Vagina (tissue), 2 donors: ENCODE measurements around the gene HM13.

Source experiments
- POLR2AphosphoS5 ChIP-seq, 2 donors: sonication (generic); formaldehyde crosslinking; IDR thresholded peaks; one replicate each; pipeline ENCODE4 v1.9.0; 2017; ENCODE audit warnings: antibody characterized with exemption in 2 of 2, mild to moderate bottlenecking in 2 of 2, low read depth in 1 of 2; ENCODE audit not compliant: insufficient read depth in 1 of 2
- TF ChIP-seq, protein P1 (sequence below), 3 experiments: fragments of 450-650 bp in 2 of 3; fragments of 200-600 bp in 1 of 3; sonication (generic) in 1 of 3; IDR thresholded peaks; one replicate each; pipeline ENCODE4 v1.5.1; 2017 to 2019; ENCODE audit warnings: antibody characterized with exemption in 3 of 3, mild to moderate bottlenecking in 2 of 3, moderate library complexity in 2 of 3

DNA sequence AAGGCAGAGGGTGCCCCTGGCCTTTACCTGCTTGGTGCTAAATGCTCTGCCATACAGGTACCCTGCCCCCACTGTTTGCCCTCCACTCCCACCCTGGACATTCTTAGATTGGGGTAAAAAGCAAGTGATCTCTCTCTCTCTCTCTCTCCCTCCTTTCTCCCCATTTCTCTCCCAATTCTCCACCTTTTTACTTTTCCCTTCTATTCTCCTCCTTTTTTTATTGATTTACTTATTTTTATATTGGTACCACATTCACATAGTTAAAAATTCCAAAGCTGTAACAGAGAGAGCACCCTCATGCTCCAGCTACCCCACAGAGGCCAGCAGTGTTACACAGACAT, 53.1 kb downstream of the HM13 start:
- TF ChIP-seq POLR2AphosphoS5 (IDR thresholded peaks at IDR 0.05; ENCODE audit: insufficient read depth in 1 of 2, low read depth in 1 of 2), result no peak
- TF ChIP-seq, protein P1, sequence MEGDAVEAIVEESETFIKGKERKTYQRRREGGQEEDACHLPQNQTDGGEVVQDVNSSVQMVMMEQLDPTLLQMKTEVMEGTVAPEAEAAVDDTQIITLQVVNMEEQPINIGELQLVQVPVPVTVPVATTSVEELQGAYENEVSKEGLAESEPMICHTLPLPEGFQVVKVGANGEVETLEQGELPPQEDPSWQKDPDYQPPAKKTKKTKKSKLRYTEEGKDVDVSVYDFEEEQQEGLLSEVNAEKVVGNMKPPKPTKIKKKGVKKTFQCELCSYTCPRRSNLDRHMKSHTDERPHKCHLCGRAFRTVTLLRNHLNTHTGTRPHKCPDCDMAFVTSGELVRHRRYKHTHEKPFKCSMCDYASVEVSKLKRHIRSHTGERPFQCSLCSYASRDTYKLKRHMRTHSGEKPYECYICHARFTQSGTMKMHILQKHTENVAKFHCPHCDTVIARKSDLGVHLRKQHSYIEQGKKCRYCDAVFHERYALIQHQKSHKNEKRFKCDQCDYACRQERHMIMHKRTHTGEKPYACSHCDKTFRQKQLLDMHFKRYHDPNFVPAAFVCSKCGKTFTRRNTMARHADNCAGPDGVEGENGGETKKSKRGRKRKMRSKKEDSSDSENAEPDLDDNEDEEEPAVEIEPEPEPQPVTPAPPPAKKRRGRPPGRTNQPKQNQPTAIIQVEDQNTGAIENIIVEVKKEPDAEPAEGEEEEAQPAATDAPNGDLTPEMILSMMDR (IDR thresholded peaks at IDR 0.05), result no peak
